ENCODE measurements around the gene PITRM1.
"Not testable (repeated sequence)": the region's sequence is repeated elsewhere in the genome, so short reads cannot be mapped to it uniquely, and the experiment has no call there.

PITRM1 gene, protein sequence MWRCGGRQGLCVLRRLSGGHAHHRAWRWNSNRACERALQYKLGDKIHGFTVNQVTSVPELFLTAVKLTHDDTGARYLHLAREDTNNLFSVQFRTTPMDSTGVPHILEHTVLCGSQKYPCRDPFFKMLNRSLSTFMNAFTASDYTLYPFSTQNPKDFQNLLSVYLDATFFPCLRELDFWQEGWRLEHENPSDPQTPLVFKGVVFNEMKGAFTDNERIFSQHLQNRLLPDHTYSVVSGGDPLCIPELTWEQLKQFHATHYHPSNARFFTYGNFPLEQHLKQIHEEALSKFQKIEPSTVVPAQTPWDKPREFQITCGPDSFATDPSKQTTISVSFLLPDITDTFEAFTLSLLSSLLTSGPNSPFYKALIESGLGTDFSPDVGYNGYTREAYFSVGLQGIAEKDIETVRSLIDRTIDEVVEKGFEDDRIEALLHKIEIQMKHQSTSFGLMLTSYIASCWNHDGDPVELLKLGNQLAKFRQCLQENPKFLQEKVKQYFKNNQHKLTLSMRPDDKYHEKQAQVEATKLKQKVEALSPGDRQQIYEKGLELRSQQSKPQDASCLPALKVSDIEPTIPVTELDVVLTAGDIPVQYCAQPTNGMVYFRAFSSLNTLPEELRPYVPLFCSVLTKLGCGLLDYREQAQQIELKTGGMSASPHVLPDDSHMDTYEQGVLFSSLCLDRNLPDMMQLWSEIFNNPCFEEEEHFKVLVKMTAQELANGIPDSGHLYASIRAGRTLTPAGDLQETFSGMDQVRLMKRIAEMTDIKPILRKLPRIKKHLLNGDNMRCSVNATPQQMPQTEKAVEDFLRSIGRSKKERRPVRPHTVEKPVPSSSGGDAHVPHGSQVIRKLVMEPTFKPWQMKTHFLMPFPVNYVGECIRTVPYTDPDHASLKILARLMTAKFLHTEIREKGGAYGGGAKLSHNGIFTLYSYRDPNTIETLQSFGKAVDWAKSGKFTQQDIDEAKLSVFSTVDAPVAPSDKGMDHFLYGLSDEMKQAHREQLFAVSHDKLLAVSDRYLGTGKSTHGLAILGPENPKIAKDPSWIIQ

DNA sequence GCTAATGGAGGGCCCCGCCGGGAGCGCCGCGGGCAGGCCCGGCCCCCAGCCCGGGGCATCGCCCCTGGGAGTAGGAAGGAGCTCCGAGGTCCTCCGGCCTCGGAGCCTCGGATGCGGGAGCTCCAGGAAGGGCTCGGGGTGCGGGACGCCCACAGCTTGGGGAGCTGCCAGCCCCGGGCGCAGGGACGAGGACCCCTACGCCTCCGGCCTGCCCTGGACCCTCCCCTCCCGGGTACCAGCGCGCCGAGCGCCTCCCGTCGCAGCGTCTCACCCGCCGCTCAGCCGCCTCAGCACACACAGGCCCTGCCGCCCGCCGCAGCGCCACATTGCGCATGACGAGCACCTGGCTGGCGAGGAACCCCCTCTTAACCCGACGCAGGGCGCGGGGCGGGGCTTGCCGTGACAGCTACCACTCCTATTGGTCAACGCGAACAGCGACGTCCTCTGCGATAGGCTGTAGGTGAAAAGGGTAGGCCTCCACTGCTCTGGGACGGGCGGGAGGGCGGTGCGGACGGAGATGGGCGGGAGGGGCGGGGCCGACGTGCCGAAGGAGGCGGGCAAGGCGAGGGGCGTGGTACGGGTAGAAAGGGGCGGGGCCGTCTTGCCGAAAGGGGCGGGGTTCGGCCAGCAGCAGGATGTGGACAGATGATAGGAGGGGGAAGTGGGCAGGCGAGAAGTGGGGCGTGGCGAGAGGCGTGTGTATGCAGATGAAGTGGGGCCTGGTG, at the start of gene PITRM1:
Gene PITRM1, minus strand, starts transcription at position 337 of the 725 bp plus-strand sequence. Its CDS starts 10 bp downstream, at position 327.
- peak; percentile 98 to 99 for DNase-seq (ENCODE audit: low read depth in 2 of 2)

DNA sequence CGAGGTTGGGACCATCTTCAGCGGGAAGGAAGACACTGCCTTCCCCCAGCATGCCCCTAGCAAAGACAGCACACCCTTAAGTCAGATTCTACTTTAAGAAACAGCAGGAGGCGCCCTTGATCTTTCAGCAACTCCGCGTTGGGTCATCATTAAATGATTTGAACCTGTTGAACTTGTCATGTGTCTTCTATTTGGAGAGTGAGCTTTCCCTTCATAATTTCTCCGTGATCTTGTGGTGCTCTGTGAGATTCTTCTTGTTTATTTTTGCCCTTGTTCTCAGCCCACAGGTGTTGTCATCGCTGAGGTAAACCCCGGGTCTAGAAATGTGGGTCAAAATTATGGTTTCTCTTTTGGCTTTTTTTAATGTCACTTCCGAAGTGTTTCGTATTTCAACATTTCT, 49.5 kb upstream of the PITRM1 start:
- no peak for DNase-seq (ENCODE audit: low read depth in 2 of 2)

DNA sequence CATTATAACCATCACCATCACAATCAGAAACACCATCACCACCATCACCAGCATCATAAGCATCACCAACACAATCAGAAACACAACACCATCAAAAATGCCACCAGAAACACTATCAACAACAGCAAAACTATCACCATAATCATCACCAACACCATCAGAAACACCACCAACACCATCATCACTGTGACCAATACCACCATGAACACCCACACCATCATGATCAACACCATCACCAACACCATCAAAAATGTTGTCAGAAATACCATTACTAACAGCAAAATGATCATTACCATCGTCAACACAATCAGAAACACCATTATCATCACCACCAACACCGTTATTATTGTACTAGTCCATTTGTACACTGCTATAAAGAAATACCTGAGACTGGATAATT, 49.0 kb upstream of the PITRM1 start:
- DNase-seq (ENCODE audit: low read depth in 2 of 2) = not testable (repeated sequence)

DNA sequence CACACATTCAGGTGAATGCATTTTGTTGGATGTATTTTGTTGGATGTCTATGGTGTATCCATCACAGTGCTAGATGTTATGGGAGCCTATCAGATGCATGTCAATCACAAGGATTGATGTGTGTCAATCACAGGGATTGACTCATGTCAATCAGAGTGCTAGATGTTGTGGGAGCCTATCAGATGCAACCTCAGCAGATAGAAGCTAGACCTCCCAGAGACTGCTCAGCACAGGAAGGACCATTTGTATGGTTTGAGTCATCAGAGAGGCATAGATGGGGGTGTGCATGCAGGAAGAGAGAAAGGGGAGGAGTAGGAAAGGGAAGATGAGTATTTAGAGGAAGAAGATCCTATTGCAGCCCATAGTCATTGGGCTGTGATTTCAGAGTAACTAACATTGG, 48.3 kb upstream of the PITRM1 start:
- no peak for DNase-seq (ENCODE audit: low read depth in 2 of 2)

DNA sequence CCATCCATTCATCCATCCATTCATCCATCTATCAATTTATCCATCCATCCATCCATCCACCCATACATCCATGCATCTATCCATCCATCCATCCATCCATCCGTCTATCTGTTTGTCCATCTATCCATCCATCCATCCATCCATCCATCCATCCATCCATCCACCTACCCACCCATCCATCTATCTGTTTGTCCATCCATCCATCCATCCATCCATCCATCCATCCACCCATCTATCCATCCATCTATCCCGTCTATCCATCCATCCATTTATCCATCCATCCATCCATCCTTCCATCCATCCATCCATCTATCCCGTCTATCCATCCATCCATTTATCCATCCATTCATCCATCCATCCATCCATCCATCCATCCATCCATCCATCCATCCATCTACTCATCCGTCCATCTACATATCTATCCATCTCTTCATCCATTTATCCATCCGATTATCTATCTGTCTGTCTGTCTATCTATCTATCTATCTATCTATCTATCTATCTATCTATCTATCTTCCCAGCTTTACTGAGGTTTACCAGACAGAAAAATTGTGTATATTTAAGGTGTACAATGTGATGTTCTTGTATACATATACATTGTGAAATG, 46.5 kb upstream of the PITRM1 start:
- not testable (repeated sequence) for DNase-seq (ENCODE audit: low read depth in 2 of 2)

DNA sequence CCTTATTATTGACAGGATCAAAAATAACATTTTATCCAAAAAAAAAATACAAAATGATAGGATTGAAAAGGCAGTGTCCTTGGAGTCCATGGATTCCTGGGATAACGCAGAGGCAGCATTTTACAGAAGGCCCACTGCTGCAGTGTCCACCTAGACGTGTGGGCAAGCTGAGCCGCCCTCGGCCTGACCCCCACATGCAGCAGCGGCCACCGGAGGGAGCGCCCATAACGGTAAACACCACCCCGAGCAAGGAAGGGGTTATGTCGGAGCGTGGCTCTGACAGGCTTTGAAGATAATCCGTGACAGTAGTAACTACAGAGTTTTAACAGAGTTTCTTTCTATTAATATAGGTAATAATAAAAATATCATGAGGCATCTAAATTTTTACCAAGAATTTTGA, 45.3 kb upstream of the PITRM1 start:
- no peak for DNase-seq (ENCODE audit: low read depth in 2 of 2)

DNA sequence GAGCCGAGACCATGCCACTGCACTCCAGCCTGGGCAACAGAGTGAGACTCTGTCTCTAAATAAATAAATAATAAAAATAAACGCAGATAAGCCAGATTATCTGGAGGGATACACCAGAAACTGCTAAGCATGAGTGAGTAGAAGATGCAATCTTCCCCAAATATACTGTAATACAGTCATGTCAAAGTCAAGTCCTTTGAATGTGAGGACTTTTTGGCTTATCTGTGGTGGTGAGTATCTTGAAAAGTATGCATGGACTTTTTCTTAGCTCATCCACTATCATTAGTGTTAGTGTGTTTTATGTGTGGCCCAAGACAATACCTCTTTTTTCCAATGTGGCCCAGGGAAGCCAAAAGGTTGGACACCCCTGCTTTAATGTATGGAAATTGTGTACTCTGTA, 44.7 kb upstream of the PITRM1 start:
- DNase-seq (ENCODE audit: low read depth in 2 of 2) = no peak

DNA sequence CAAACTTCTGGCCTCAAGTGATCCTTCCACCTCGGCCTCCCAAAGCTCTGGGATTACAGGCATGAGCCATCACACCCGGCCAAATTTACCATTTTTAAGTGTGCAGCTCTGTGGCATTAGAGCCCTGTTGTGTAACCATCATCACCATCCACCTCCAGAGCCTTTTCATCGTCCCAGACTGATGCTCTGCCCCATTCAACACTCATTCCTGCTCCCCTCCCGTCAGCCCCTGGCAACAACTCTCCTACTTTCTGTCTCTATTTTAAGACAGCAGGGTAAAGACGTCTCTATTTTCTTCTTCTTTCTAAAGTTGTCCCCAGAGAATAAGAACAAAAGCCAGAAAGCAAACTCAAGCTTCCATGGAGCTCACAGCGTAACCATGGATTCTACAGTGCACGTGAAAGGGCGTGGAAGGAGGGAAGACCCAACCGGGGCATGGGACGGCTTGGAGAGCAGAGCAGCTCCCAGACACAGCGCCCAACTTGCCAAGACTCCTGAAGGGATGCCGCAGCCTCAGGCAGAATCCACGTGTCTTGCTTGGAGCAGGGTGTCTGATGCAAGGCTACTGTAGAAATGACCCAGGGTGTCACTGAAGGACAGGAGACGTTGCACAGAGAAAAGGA, 42.7 kb upstream of the PITRM1 start:
- DNase-seq (ENCODE audit: low read depth in 2 of 2) = no peak

DNA sequence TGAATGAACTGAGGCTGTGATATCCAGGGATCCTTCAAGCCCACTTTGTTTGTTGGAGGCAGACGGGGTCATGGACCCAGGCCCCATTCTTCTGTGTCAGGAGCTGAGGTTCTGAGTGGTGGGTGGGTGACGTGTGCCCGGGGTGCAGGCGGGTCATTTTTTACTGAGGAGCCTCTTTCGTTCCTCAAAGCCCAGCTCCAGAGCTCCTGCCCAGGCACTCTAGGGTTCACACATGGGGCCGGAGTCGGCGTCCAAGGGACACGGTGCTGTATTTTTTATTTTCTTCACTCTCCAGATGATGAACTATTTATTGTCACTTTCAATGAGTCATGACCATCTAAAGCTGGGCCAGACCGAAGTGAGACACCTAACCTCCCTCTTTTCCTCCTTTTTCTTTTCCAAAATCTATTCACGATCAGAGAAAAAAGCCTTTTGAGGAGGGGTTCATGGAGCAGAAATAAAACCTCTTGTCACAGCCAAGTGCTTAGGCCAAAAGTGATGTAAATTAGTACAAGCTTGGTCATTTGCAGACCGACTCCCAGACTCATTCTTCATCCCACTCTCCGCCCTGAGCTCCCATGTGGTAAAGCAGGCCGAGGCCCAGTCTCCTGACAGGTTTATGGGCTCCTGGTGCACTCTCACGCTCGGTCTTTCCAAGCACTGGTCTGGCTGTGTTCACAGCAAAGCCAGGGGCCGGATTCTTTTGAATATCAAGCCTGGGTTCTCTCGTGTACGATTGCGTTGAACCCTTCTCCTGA, 41.4 kb upstream of the PITRM1 start:
- no peak for DNase-seq (ENCODE audit: low read depth in 2 of 2)

DNA sequence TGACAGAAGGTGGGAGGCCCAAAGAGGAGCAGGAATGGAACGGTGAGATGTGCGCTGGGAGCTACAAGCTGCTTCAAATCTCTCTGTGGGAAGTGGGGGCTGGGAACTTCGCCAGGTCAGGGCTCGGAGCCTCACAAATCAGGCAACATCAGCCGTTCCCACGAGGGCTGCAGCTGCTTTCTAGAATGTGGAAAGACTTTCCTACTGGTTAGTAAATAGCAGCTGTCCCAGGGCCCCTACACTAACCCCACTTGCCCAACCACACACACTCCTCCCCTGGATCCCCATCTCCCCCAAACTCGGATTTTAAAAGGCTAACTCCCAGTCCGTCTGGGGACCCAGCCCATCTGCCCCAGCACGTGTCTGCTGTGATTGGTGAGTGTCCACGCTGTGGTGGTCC, 40.6 kb upstream of the PITRM1 start:
- no peak for DNase-seq (ENCODE audit: low read depth in 2 of 2)

DNA sequence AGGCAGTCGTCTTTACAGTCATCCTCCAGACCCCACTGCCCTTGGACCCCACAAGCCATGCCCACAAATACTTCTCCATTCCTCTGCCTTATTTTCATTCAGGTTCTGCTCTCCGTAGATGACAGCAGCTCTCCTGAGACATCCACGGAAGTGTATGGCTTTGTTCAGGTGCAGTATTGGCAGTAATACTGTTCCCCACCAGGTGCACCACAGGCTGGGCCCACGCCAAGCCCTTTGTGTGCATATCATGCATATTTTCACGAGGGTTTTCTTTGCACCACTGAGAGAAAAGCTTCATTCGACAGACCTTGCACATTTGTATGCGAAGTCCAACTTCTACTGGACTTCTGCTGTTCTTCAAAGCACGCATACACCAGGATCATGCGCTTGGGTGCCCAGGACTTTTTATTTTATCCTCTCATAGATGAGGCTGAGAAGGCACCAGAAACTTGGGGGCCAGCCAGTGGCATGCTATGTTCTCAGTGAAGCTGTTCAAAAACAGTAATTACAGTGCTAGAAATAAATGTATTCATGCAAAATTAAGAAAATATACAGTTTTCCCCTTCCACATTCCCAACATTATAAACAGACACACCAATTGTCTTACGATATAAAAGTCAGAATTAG, 37.8 kb upstream of the PITRM1 start:
- DNase-seq (ENCODE audit: low read depth in 2 of 2) = no peak

DNA sequence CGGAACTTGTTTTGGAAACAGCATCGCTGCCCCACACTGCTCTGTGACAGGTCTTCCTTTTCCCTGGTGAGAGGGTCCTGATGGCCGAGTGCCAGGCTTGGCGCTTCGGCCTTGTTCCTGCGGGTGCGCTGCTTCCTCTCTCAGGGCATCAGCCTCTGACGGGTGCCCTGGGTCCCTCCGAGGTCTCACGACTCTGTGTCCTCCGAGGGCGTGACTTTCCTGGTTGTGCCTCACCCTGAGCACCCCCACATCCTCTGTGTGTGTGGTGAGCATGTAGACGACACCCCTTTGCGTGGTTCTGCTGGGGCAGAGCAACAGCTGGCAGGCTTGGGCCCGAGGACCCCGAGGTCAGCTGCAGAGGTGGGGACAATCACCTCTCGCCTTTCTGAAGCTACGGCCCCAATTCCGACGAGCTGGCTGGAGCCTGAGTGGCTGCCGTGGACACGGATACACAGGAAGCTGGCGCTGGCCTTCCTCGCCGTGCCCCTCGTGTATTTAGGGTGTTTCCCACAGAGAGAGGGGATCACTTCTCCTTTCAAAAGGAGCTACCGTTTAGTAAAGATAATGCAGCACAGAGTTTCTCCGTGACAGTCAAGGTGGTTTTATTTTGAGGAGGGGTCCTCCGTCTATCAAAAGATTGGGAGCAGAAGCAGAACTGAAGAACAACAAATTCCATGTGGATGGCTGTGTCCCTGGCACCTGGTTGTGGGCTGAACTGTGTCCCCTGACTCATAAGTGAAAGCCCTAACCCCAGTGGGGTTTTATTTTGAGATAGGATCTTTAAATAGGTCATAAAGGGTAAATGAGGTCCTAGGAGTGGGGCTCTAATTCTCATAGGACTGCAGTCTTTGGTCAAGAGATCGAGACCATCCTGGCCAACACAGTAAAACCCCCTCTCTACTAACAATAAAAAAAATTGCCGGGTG, 36.2 kb upstream of the PITRM1 start:
- DNase-seq (ENCODE audit: low read depth in 2 of 2) = no peak

DNA sequence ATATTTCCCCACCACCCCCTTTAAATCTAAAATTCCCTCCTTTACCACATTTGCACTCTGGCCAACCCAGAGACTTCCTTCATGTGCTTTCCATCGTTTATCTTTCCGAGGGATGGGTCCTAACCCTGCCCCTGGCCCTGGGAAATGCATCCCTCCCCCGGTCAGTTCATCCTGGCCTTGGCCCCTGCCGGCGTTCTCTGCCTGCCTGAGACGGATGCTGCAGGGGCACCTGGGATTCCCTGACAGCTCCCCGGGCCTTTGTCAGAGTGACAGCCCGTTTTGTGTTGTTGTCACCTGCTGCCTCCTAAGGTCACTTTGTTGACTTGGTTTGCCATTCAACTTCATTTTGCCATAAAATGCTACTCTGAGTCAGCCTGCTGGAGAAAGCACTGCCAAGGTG, 34.8 kb upstream of the PITRM1 start:
- DNase-seq (ENCODE audit: low read depth in 2 of 2) = no peak

DNA sequence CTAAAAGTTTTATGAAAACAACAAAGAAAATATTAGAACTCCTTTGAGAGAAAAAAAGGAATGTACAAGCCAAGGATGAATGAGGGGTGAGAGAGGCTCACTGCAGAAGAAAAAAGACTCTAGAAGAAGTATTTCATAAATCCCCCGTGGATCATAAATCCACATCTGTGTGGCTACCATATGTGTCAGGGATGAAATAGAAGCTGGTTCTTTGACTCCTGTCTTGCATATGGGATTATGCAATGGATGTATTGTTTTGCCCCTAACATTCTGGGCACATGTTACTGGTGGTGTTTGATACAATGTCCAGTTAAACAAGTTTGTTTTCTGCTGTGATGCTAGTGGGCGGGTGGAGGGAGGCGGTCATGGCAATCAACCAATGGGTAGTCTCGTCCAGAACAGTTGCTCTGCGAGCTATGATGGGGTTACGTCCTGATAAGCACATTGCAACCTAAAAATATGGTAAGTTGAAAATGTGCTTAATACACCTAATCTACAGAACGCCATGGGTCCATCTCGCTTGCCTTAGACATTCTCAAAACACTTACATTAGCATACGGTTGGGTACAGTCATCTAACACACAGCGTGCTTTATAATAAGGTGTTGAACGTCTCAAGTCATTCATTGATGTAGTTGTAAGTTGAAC, 34.1 kb upstream of the PITRM1 start:
- no peak for DNase-seq (ENCODE audit: low read depth in 2 of 2)

DNA sequence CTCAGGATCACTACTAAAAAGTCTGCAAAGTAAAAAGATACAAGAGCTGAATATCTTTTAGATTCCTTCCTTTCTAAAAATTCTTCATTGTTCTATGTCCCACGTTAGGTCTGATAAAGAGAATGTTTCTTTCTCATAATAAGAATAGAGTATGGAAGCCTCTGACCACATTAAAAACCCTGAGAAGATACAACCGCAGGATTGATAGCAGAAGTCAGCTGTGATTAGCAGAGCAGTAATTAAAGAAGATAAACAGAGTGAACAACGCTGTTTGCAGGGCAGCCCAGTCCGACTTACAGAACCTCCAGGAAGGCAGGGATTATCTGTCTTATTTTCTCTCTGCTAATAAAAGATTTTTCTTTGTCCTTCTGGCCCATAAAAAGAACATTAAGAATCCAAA, 31.4 kb upstream of the PITRM1 start:
- no peak for DNase-seq (ENCODE audit: low read depth in 2 of 2)

DNA sequence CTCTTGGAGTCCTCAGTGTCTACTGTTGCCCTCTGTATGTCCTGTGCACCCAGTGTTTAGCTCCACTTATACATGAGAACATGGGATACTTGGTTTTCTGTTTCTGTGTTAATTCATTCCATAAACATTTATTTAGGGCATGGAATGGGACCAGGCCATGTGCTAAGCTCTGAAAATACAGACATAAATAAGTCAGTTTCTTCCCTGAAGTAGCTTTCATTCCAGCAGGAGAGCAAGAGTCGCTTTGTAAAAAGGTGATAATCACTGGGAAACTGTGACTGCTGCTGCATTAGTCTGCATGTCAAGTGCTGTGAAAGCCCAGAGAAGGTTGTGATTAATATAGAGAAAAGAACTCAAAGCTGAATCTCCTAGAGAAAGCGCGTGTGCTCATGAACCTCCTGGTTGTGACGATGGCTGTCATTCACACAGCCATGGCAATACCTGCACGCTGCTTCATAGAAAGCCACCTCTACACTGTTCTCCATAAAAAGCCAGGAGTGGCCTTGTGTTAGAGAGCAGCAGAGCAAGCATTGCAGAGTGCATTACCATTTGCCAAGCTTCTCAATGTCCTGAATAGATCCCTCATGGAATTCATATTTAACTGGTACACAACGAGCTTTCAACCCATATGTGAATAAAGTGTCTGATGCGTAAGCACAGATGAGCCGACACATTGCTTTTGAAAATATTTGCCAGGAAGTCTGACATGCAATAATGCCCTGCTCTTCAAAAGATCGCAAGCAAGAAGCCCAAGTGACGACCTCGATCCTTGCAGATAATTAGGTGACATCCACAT, 30.6 kb upstream of the PITRM1 start:
- DNase-seq (ENCODE audit: low read depth in 2 of 2) = no peak

DNA sequence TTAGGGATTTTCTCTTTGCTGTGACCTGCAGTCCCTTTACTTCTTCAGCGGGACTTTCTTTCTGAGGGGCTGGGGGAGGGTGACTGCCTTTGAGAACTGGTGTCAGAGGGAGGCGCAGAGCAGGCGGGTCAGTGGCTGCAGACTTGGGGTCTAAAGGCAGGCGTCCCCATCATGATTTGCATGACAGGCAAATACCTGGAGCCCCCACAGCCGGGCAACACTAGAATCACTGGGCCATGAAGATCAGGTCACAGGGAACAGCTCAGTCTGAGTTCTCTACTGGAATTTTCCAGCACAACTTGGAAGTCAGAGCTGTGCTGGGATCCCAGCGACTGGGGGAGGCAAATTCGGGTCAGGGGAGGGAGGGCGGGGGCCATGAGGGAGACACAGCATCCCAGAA, 29.2 kb upstream of the PITRM1 start:
- no peak for DNase-seq (ENCODE audit: low read depth in 2 of 2)

Measured in stimulated activated CD8-positive, alpha-beta memory T cell treated with anti-CD3 and anti-CD28 coated beads, Interleukin-7, amount 100 ng/mL, for 4 hours (primary cell).